Measurements from ENCODE around the gene KRTAP6-3. TPM values are rescaled to one million over a fixed set of nuclear protein-coding genes. Genes with fewer than 3 reads are reported as not detected.

Gene KRTAP6-3
- total and polyA plus RNA-seq, 2 experiments from 2014 or later, result not detected

GRCh38 chr21:30613836-30614235 is 21.6 kb downstream of the KRTAP6-3 start, which contains the start of gene KRTAP6-1:
Gene KRTAP6-1, minus strand, starts transcription at chr21:30613930. Its CDS starts 26 bp downstream, at chr21:30613904.
- no peak for TF ChIP-seq CTCF (IDR thresholded peaks at IDR 0.05; ENCODE audit: low read depth, low read length)
- Histone ChIP-seq H3K27me3 (no peaks in the 10 kb centered on the region), H3K27ac (no peak within 1 kb of the TSS), H3K4me3 (no peak within 1 kb of the TSS), H3K36me3 (no peaks in the 10 kb centered on the region), H3K9me3 (ENCODE audit: low read depth) (no peaks in the 10 kb centered on the region), H3K4me1 (ENCODE audit: low read depth) (no peaks in the 10 kb centered on the region)
- no peak for DNase-seq (ENCODE audit: low read depth in 1 of 2, low spot score in 1 of 2)

- Histone ChIP-seq H3K4me1 (ENCODE audit: low read depth) (no peaks in the 10 kb centered on the region), H3K27ac (no peak overlapping the region), H3K4me3 (no peak overlapping the region), H3K27me3 (no peaks in the 10 kb centered on the region), H3K9me3 (ENCODE audit: low read depth) (no peaks in the 10 kb centered on the region), H3K36me3 (no peaks in the 10 kb centered on the region)
- TF ChIP-seq CTCF (IDR thresholded peaks at IDR 0.05; ENCODE audit: low read depth, low read length), result no peak
- DNase-seq (ENCODE audit: low read depth in 1 of 2, low spot score in 1 of 2), result no peak
These were observed 23.0 kb downstream of the KRTAP6-3 start for GRCh38 chr21:30615199-30615598.

- Histone ChIP-seq H3K4me1 (ENCODE audit: low read depth) (no peaks in the 10 kb centered on the region), H3K4me3 (no peak within 1 kb of the TSS), H3K36me3 (no peaks in the 10 kb centered on the region), H3K9me3 (ENCODE audit: low read depth) (no peaks in the 10 kb centered on the region), H3K27ac (no peak within 1 kb of the TSS), H3K27me3 (no peaks in the 10 kb centered on the region)
- DNase-seq (ENCODE audit: low read depth in 1 of 2, low spot score in 1 of 2), result no peak
- TF ChIP-seq CTCF (IDR thresholded peaks at IDR 0.05; ENCODE audit: low read depth, low read length), result no peak
These were observed 23.9 kb downstream of the KRTAP6-3 start, which contains the start of gene KRTAP20-1 for GRCh38 chr21:30616125-30616524. Gene KRTAP20-1, plus strand, starts transcription at chr21:30616425. Its CDS starts 30 bp downstream, at chr21:30616455.

- H3K4me1 ChIP-seq (ENCODE audit: low read depth), result no peaks in the 10 kb centered on the region
- no peaks in the 10 kb centered on the region for H3K9me3 ChIP-seq (ENCODE audit: low read depth)
- H3K4me3 ChIP-seq, result no peak overlapping the region
- TF ChIP-seq CTCF (IDR thresholded peaks at IDR 0.05; ENCODE audit: low read depth, low read length), result no peak
- H3K36me3 ChIP-seq, result no peaks in the 10 kb centered on the region
- no peak overlapping the region for H3K27ac ChIP-seq
- H3K27me3 ChIP-seq, result no peaks in the 10 kb centered on the region
- DNase-seq (ENCODE audit: low read depth in 1 of 2, low spot score in 1 of 2), result no peak
These were observed 27.8 kb downstream of the KRTAP6-3 start for GRCh38 chr21:30620080-30620479.

- Histone ChIP-seq H3K27ac (no peak within 1 kb of the TSS), H3K27me3 (no peaks in the 10 kb centered on the region), H3K4me3 (no peak within 1 kb of the TSS), H3K36me3 (no peaks in the 10 kb centered on the region), H3K9me3 (ENCODE audit: low read depth) (no peaks in the 10 kb centered on the region), H3K4me1 (ENCODE audit: low read depth) (no peaks in the 10 kb centered on the region)
- TF ChIP-seq CTCF (IDR thresholded peaks at IDR 0.05; ENCODE audit: low read depth, low read length), result no peak
- DNase-seq (ENCODE audit: low read depth in 1 of 2, low spot score in 1 of 2), result no peak
These were observed 28.3 kb downstream of the KRTAP6-3 start, which contains the start of gene KRTAP20-4 for GRCh38 chr21:30620522-30620921. Gene KRTAP20-4, plus strand, starts transcription at chr21:30620627.

Measured in cardiac muscle cell (in vitro differentiated cells and primary cell).